Endometrium (tissue), 2 donors: ENCODE measurements around the gene HPRT1.
"Not testable (repeated sequence)": the region's sequence is repeated elsewhere in the genome, so short reads cannot be mapped to it uniquely, and the experiment has no call there.

Experiments
- FAIRE-seq: peaks from 2 replicates; lab custom pipeline; 2012; peaks lifted over from hg19 to GRCh38; lab: Jason Lieb, UNC
- donor health status: control.
- donor health status: control.

HPRT1 gene

GRCh38 chrX:134460005-134460861, at the start of gene HPRT1:
HPRT1 (plus strand) TSS chrX:134460165; CDS start chrX:134460312, 147 bp downstream.
- FAIRE-seq, result no peak

GRCh38 chrX:134416087-134416486, 43.9 kb upstream of the HPRT1 start:
- no peak for FAIRE-seq

GRCh38 chrX:134418317-134419113, 41.5 kb upstream of the HPRT1 start:
- no peak for FAIRE-seq

- FAIRE-seq, result no peak
Measured at GRCh38 chrX:134419784-134420183, 40.2 kb upstream of the HPRT1 start.

GRCh38 chrX:134423606-134424005, 36.4 kb upstream of the HPRT1 start:
- FAIRE-seq, result no peak

- FAIRE-seq, result no peak
Measured at GRCh38 chrX:134426281-134426680, 33.7 kb upstream of the HPRT1 start.

GRCh38 chrX:134431894-134432293, 28.1 kb upstream of the HPRT1 start:
- no peak for FAIRE-seq

GRCh38 chrX:134435894-134436293, 24.1 kb upstream of the HPRT1 start:
- no peak for FAIRE-seq

GRCh38 chrX:134443020-134443419, 16.9 kb upstream of the HPRT1 start:
- FAIRE-seq, result no peak

- no peak for FAIRE-seq
Measured at GRCh38 chrX:134443461-134443860, 16.5 kb upstream of the HPRT1 start.

- no peak for FAIRE-seq
Measured at GRCh38 chrX:134444681-134445080, 15.3 kb upstream of the HPRT1 start.

- FAIRE-seq, result no peak
Measured at GRCh38 chrX:134452596-134452995, 7.4 kb upstream of the HPRT1 start.

GRCh38 chrX:134453631-134454030, 6.3 kb upstream of the HPRT1 start:
- FAIRE-seq, result no peak

GRCh38 chrX:134454506-134454905, 5.5 kb upstream of the HPRT1 start:
- no peak for FAIRE-seq

GRCh38 chrX:134457708-134458107, 2.3 kb upstream of the HPRT1 start:
- FAIRE-seq, result no peak

- FAIRE-seq, result no peak
Measured at GRCh38 chrX:134459683-134460004, 321 bp upstream of the HPRT1 start.

- no peak for FAIRE-seq
Measured at GRCh38 chrX:134460862-134461220, 876 bp downstream of the HPRT1 start.

- no peak for FAIRE-seq
Measured at GRCh38 chrX:134461437-134461836, 1.5 kb downstream of the HPRT1 start.

- no peak for FAIRE-seq
Measured at GRCh38 chrX:134462927-134463326, 3.0 kb downstream of the HPRT1 start.

- FAIRE-seq, result not testable (repeated sequence)
Measured at GRCh38 chrX:134464453-134464852, 4.5 kb downstream of the HPRT1 start.

- no peak for FAIRE-seq
Measured at GRCh38 chrX:134469486-134469885, 9.5 kb downstream of the HPRT1 start.

GRCh38 chrX:134470013-134470412, 10.0 kb downstream of the HPRT1 start:
- no peak for FAIRE-seq

- no peak for FAIRE-seq
Measured at GRCh38 chrX:134472041-134472440, 12.1 kb downstream of the HPRT1 start.

- no peak for FAIRE-seq
Measured at GRCh38 chrX:134476284-134476683, 16.3 kb downstream of the HPRT1 start.
